Stimulated activated naive CD4-positive, alpha-beta T cell treated with Interleukin-2 at 50 U/mL for 16 hours (primary cell): ENCODE measurements around the gene TLE2.

Source experiments
- DNase-seq: peaks from one replicate; lab custom pipeline; 2025; lab: John Stamatoyannopoulos, UW

TLE2 gene

DNA sequence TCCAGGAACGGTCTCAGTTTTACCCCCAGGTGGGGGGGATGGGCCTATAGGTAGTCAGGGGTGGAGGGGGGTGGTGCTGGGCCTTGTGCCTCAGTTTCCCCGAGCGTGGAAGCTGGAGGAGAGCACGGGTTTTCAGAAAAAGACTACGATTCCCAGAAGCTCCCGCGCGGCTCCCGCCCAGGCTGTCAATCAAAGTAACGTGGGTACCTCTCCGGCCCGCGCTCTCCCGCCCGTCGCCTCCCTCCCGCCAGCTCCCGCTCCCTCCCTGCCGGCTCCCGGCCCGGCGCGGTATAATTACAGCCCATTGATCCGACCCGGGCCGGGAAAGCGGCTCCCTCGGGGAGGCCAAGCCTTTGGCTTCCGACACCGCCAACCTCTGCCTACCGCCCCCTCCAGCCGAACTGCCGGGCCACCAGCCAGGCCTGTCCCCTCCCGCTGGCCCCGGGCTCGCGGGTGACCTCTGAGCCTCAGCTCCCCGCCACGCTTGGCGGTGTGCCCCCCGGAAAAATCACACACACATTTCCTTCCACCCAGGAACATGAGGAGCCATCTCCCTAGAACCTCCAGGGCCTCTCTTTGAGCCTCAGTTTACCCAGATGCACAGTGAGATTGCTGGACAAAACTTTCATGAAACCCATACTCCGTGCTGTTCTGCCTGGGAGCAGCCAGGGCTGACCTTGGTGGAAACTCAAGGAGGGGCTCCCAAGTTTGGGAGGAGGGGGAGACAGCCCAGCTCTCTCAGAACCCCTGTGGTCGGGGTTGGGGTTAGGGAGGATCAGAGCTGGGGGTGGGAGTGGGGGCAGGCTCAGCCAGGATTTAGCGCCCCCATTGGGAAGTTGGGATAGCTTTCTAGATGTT lies 7.3 kb upstream of the TLE2 start:
- peak; percentile 73 for DNase-seq

DNA sequence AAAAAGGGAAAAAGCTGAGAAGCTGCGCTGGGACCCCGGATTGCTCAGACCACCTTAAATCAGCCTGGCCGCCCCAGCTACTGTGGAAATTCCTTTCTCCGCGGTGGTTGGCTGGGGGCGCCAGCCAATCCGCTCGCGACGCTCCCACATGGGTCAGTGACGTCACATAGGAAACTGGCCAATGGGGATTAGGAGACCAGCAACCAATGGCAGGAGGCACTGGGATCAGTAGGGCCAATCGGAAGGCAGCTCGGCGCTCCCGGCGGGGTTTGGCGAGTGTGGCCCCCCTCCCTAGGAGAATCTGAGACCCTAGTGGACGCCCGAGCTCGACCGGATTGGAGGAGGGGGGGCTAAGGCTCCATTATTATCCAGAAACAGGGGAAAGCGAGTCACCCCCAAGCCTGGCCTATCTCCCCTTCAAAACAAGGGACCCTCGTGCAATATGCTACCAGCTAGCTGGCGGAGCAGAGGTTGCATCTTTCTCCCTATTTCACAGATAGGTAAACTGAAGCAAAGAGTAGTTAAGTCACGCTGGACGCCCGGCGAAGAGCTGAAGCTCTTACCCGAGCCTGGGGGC lies 6.5 kb upstream of the TLE2 start:
- peak; percentile 94 for DNase-seq

- peak; percentile 18 for DNase-seq
Measured at GRCh38 chr19:3034656-3035541, 5.8 kb upstream of the TLE2 start.

DNA sequence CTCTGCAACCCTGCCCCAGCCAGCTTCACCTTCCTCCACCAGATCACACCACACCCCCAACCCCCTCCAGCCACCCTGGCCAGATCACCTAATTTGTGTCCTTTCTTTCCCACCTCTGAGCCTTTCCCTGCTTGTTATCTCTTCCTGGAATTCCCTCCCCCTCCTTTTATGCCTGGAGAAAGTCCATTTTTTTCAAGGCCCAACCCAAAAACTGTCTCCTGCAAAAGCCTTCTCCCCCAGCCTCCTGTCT lies 5.3 kb upstream of the TLE2 start:
- DNase-seq, result no peak

- DNase-seq, result no peak
Measured at GRCh38 chr19:3033595-3034405, 4.7 kb upstream of the TLE2 start.

- DNase-seq, result no peak
Measured at GRCh38 chr19:3031607-3031867, 2.5 kb upstream of the TLE2 start.

GRCh38 chr19:3028305-3029064 lies 595 bp downstream of the TLE2 start:
- no peak for DNase-seq

GRCh38 chr19:3027981-3028304 lies 1.1 kb downstream of the TLE2 start:
- no peak for DNase-seq

GRCh38 chr19:3027292-3027691 lies 1.8 kb downstream of the TLE2 start:
- DNase-seq, result no peak

DNA sequence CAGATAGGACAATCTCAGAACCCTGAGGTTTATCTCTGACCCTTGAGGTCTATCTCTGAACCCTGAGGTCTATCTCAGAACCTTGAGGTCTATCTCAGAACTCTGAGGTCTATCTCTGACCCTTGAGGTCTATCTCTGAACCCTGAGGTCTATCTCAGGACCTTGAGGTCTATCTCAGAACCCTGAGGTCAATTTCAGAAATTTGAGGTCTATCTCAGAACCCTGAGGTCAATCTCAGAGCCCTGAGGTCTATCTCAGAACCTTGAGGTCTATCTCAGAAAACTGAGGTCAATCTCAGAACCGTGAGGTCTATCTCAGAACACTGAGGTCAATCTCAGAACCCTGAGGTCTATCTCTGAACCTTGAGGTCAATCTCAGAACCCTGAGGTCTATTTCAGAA lies 2.3 kb downstream of the TLE2 start:
- no peak for DNase-seq

DNA sequence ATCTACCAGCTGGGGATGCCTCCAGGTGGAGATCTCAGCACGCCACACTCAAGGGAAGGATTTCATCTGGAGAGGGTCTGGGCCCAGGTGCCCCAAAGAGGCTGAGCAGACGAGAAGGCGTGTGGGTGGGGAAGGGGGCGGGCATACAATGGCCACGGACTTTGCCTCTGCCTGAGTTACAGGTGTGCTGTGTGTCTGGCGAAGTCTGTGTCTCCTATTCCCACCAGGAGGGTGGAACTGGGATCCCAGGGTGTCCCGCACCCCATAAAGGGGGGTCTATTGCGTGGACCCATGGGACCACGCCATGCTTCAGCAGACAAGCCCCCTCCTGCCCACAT lies 3.6 kb downstream of the TLE2 start:
- no peak for DNase-seq

- no peak for DNase-seq
Measured at GRCh38 chr19:3024870-3025548, 4.1 kb downstream of the TLE2 start.

GRCh38 chr19:3024509-3024869 lies 4.6 kb downstream of the TLE2 start:
- DNase-seq, result no peak

DNA sequence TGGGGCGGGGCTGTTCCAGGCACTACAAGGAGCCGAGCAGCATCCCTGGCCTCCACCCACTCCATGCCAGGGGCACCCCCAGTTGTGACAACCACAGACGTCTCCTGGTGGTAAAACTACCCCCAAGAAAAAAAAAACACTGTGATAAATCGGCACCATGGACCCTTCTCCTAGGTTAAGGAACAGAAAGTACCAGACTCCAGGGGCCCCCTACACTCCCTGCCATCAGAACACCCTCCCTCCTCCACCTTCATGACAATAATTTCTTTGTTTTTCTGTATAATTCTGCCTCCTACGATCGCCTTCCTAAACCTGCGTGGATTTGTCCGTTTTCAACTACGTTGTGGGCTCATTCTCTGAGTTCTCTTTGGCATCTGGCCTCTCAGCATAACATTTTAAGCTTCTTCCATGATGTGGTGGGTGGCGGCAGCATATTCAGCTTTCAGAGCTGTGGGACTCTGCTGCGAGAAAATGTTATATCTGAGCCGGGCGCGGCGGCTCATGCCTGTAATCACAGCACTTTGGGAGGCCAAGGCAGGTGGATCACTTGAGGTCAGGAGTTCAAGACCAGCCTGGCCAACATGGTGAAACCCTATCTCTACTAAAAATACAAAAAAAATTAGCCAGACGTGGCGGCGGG lies 8.6 kb downstream of the TLE2 start:
- no peak for DNase-seq

GRCh38 chr19:3019211-3019854 lies 9.7 kb downstream of the TLE2 start:
- no peak for DNase-seq

- no peak for DNase-seq
Measured at GRCh38 chr19:3017923-3018322, 11.2 kb downstream of the TLE2 start.

DNA sequence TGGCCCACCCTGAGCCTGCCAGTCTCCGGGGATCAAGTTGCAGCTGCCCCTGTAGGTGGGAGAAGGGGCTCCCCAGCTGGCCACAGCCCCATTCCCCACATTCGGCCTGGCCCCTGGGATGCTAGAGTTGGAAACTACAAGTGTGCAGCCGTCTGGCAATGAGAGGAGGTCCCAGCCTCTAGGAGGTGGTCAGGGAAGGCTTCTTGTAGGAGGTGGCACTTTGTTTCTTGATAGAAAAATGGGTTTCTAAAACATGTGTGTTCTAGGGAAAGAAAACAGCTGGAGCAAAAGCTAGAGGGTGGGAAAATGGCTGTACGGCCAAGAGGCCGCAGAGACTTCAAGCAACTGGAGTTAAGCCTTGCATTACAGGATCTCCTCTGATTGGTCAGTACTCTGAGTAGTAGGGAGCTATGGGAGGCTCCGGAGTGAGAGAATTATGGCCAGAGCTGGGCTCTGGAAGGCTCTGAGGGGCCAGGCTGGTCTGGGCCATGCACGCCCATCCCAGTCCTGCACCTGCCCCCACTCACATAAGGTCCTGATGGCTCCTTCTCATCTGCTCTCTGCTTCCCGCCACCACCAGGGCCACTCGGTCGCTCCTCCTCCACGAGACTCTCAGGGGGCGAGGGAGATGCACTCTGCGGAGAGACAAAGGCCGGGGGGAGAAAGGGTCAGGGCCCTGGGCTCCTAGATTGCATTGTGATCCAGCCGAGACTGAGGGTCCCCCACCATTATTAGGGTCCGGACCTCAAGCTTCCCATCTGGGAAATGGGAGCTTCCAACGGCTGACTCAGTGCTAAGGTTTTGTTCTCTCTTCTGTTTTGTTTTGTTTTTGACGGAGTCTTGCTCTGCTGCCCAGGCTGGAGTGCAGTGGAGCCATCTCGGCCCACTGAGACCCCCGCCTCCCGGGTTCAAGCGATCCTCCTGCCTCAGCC lies 13.7 kb downstream of the TLE2 start:
- DNase-seq, result no peak

DNA sequence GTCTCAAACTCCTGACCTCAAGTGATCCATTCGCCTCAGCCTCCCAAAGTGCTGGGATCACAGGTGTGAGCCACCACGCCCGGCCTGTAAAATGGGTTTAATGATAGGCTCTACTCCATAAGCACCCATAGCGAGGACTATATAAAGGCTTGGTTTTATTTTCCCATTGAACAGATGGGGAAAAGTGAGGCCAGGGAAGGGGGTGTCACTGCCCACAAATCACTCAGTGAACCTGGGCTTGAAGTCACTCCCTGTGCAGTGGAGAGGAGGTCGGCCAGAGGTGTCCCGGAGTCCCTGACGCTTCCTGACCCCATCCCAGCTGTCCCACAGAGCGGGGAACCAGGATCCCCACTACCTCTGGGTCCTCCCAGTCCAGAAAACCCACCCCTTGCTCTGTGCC lies 14.9 kb downstream of the TLE2 start:
- no peak for DNase-seq

DNA sequence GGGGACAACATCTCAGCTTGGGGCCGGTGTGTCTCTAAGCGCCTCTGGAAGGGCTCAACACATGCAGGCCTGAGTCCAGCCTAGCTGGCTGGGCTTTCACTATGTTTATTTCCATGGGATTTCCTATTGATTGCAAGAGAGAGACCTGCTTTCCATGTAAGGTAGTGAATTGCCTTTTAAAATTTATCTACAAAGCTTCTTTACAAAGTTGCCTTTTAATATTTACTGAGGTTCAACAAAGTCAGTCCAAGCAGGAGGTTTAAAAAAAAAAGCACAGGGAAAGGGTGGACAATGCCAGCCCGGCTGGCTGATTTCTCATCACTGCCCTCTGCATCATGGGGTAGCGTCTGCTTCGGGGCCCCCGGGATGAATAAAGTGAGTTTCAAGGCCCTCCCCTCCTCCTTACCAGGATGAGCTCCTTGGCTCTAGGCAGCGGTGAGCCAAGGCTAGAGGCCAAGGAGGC lies 15.8 kb downstream of the TLE2 start:
- no peak for DNase-seq
